H9 (cell line): ENCODE measurements around the gene FAM83F. TPM values are rescaled to one million over a fixed set of nuclear protein-coding genes. Genes with fewer than 3 reads are reported as not detected.

ENCODE experiments used
- DNase-seq: peaks from one replicate; pipeline ENCODE4 v3.0.0-alpha.2; 2017
- H2AFZ ChIP-seq: one replicate; pipeline ENCODE4 v1.6.1; 2013; ENCODE audit warnings: mild to moderate bottlenecking, low read length, control low read depth, moderate library complexity
- H2AK5ac ChIP-seq: 2 replicates; pipeline ENCODE4 v1.6.1; 2013; ENCODE audit warnings: low read length, control low read depth, mixed read lengths; ENCODE audit not compliant: insufficient read length
- H2BK120ac ChIP-seq: one replicate; pipeline ENCODE4 v1.6.1; 2013; ENCODE audit warnings: low read depth, mild to moderate bottlenecking, low read length, control low read depth, inconsistent platforms; ENCODE audit not compliant: poor library complexity, severe bottlenecking
- H2BK12ac ChIP-seq: 2 replicates; pipeline ENCODE4 v1.6.1; 2013; ENCODE audit warnings: low read length, control low read depth, mixed read lengths, low read depth; ENCODE audit not compliant: insufficient read length
- H2BK15ac ChIP-seq: 2 replicates; pipeline ENCODE4 v1.6.1; 2013; ENCODE audit warnings: low read depth, low read length, control low read depth
- H2BK20ac ChIP-seq: one replicate; pipeline ENCODE4 v1.6.1; 2013; ENCODE audit warnings: low read depth, mild to moderate bottlenecking, low read length, control low read depth, inconsistent platforms; ENCODE audit not compliant: poor library complexity, severe bottlenecking
- H2BK5ac ChIP-seq: 2 replicates; pipeline ENCODE4 v1.6.1; 2013; ENCODE audit warnings: low read length, control low read depth, mixed read lengths; ENCODE audit not compliant: insufficient read length
- H3K14ac ChIP-seq: 2 replicates; pipeline ENCODE4 v1.6.1; 2013; ENCODE audit warnings: low read length, control low read depth; ENCODE audit not compliant: insufficient read depth
- H3K18ac ChIP-seq: 2 replicates; pipeline ENCODE4 v1.6.1; 2013; ENCODE audit warnings: low read depth, mild to moderate bottlenecking, mixed read lengths, low read length, control low read depth; ENCODE audit not compliant: insufficient read length
- H3K23ac ChIP-seq: 2 replicates; pipeline ENCODE4 v1.6.1; 2013; ENCODE audit warnings: low read length, control low read depth, mixed read lengths, low read depth; ENCODE audit not compliant: insufficient read length
- H3K23me2 ChIP-seq: 2 replicates; pipeline ENCODE4 v1.6.1; 2013; ENCODE audit warnings: low read depth, mild to moderate bottlenecking, mixed read lengths, low read length, control low read depth; ENCODE audit not compliant: insufficient read length, poor library complexity, severe bottlenecking
- H3K27ac ChIP-seq: 2 replicates; pipeline ENCODE4 v1.5.1; 2013; ENCODE audit warnings: low read length, control low read depth, mixed read lengths, low read depth; ENCODE audit not compliant: insufficient read length
- H3K27me3 ChIP-seq: 2 replicates; pipeline ENCODE4 v1.6.1; 2013; ENCODE audit warnings: low read length, control low read depth, inconsistent platforms; ENCODE audit not compliant: insufficient read depth
- H3K4ac ChIP-seq: 2 replicates; pipeline ENCODE4 v1.6.1; 2013; ENCODE audit warnings: low read depth, mild to moderate bottlenecking, control low read depth, inconsistent platforms, low read length, moderate library complexity
- H3K4me1 ChIP-seq: 2 replicates; pipeline ENCODE4 v1.6.1; 2013; ENCODE audit warnings: low read length, control low read depth, inconsistent platforms; ENCODE audit not compliant: insufficient read depth
- H3K4me2 ChIP-seq: 2 replicates; pipeline ENCODE4 v1.6.1; 2013; ENCODE audit warnings: low read length, control low read depth, mixed read lengths; ENCODE audit not compliant: insufficient read length, insufficient read depth
- H3K56ac ChIP-seq: 2 replicates; pipeline ENCODE4 v1.6.1; 2013; ENCODE audit warnings: low read depth, mild to moderate bottlenecking, mixed read lengths, low read length, control low read depth; ENCODE audit not compliant: insufficient read length
- H3K79me1 ChIP-seq: 2 replicates; pipeline ENCODE4 v1.6.1; 2013; ENCODE audit warnings: low read depth, mild to moderate bottlenecking, moderate library complexity, low read length, control low read depth, inconsistent platforms; ENCODE audit not compliant: insufficient read depth, poor library complexity, severe bottlenecking
- H3K79me2 ChIP-seq: 2 replicates; pipeline ENCODE4 v1.6.1; 2013; ENCODE audit warnings: low read length, control low read depth, inconsistent platforms; ENCODE audit not compliant: insufficient read depth
- H3K9ac ChIP-seq: 2 replicates; pipeline ENCODE4 v1.6.1; 2013; ENCODE audit warnings: low read length, control low read depth, mixed read lengths; ENCODE audit not compliant: insufficient read length; ENCODE audit errors: extremely low read depth
- H3K9me3 ChIP-seq: one replicate; pipeline ENCODE4 v1.6.1; 2013; ENCODE audit warnings: low read depth, low read length, inconsistent platforms; ENCODE audit not compliant: control insufficient read depth
- H3T11ph ChIP-seq: one replicate; pipeline ENCODE4 v1.6.1; 2013; ENCODE audit warnings: mild to moderate bottlenecking, low read length, control low read depth, inconsistent platforms
- H4K20me1 ChIP-seq: one replicate; pipeline ENCODE4 v1.6.1; 2013; ENCODE audit not compliant: control insufficient read depth, insufficient read length, insufficient read depth
- H4K5ac ChIP-seq: 2 replicates; pipeline ENCODE4 v1.6.1; 2013; ENCODE audit warnings: low read depth, mild to moderate bottlenecking, mixed read lengths, low read length, control low read depth; ENCODE audit not compliant: insufficient read length
- H4K8ac ChIP-seq: replicated peaks from 2 replicates; pipeline ENCODE4 v1.6.1; 2013; ENCODE audit warnings: low read length, control low read depth, mixed read lengths, low read depth; ENCODE audit not compliant: insufficient read length
- H4K91ac ChIP-seq: 2 replicates; pipeline ENCODE4 v1.6.1; 2013; ENCODE audit warnings: low read depth, mild to moderate bottlenecking, moderate library complexity, mixed read lengths, low read length, control low read depth; ENCODE audit not compliant: insufficient read length
- H3K27ac Mint-ChIP-seq, 3 experiments: 2 replicates in 2 of 3; 3 replicates in 1 of 3; pipeline ENCODE4 v1.8.0; 2020 to 2021; ENCODE audit warnings: mixed read lengths in 3 of 3, mild to moderate bottlenecking in 1 of 3, moderate library complexity in 1 of 3
- H3K27me3 Mint-ChIP-seq: 2 replicates; pipeline ENCODE4 v1.8.0; 2021; ENCODE audit warnings: low read depth, mild to moderate bottlenecking, moderate library complexity, mixed read lengths
- H3K36me3 Mint-ChIP-seq, 3 experiments: 2 replicates in 2 of 3; 3 replicates in 1 of 3; pipeline ENCODE4 v1.8.0; 2020 to 2021; ENCODE audit warnings: low read depth in 3 of 3, mixed read lengths in 3 of 3; ENCODE audit not compliant: insufficient read depth in 1 of 3
- H3K4me1 Mint-ChIP-seq, 2 experiments: 2 replicates each; pipeline ENCODE4 v1.8.0; 2020; ENCODE audit warnings: mixed read lengths in 2 of 2
- H3K4me3 Mint-ChIP-seq, 2 experiments: 2 replicates in 1 of 2; 3 replicates in 1 of 2; pipeline ENCODE4 v1.8.0; 2020 to 2021; ENCODE audit warnings: mild to moderate bottlenecking in 2 of 2, mixed read lengths in 2 of 2, moderate library complexity in 1 of 2
- H3K9me3 Mint-ChIP-seq, 2 experiments: 2 replicates in 1 of 2; 3 replicates in 1 of 2; pipeline ENCODE4 v1.8.0; 2020; ENCODE audit warnings: mild to moderate bottlenecking in 2 of 2, mixed read lengths in 2 of 2, moderate library complexity in 1 of 2
- CTCF ChIP-seq: fragments of 200-600 bp; sonication (generic); conservative IDR thresholded peaks from 3 replicates; pipeline ENCODE4 v1.8.0; 2021; ENCODE audit warnings: antibody characterized with exemption, mild to moderate bottlenecking
- WGBS: extraction: QIAGEN DNeasy Blood & Tissue Kit; methylation state at CpG from one replicate; pipeline ENCODE4 v1.1.7; 2013; ENCODE audit warnings: missing lambda C conversion rate, low lambda C conversion rate, mixed read lengths; ENCODE audit not compliant: insufficient read length; ENCODE audit errors: extremely low coverage; 5-methylcytosine and 5-hydroxymethylcytosine counted together
- total RNA-seq: library from RNA; stranded (reverse); gene quantifications from 2 replicates; pipeline ENCODE4 v1.2.1, GENCODE V29; 2021

FAM83F gene
- total RNA-seq, 1 experiment from 2014 or later, result 17.4 TPM

- H3K23me2 ChIP-seq, result peaks cover 13% of the 10 kb centered on the region
- H4K91ac ChIP-seq, result no peak overlapping the region
- H3K79me1 ChIP-seq, result peaks cover 6% of the 10 kb centered on the region
- H3K27me3 ChIP-seq, result no peaks in the 10 kb centered on the region
- no peak overlapping the region for H3K23ac ChIP-seq
- peaks cover 77 to 81% of the 10 kb centered on the region in 2 experiments for H3K4me1 Mint-ChIP-seq
- H2BK15ac ChIP-seq, result no peak overlapping the region
- no peak overlapping the region for H2BK5ac ChIP-seq
- H3K4me3 Mint-ChIP-seq, result peak overlapping the region; percentile 51 to 70
- no peak overlapping the region for H3K4ac ChIP-seq
- H3K36me3 Mint-ChIP-seq, result peaks cover 10 to 14% (median 11%) of the 10 kb centered on the region in 3 experiments; a peak in 6 of 7 replicates
- no peak overlapping the region for H3K9ac ChIP-seq
- no CpG with 5 or more reads among the region's 11 CpGs for WGBS
- peaks cover 15% of the 10 kb centered on the region for H3K27me3 Mint-ChIP-seq
- H3K14ac ChIP-seq, result no peak overlapping the region
- H3K9me3 Mint-ChIP-seq, result no peaks in the 10 kb centered on the region
- peaks cover 19% of the 10 kb centered on the region for H3K4me1 ChIP-seq
- peak overlapping the region; percentile 11 for H3K4me2 ChIP-seq
- H3K27ac ChIP-seq, result no peak overlapping the region
- no peak overlapping the region for H2AK5ac ChIP-seq
- no peak overlapping the region for H3T11ph ChIP-seq
- no peak for TF ChIP-seq CTCF
- H4K8ac ChIP-seq, result no peak overlapping the region
- DNase-seq, result peak; percentile 85
- no peaks in the 10 kb centered on the region for H3K9me3 ChIP-seq
- H3K79me2 ChIP-seq, result peaks cover 9% of the 10 kb centered on the region; the same call in 1 of the 2 replicates
- H3K27ac Mint-ChIP-seq, result peak overlapping the region; percentile 93 to 95 (median 93)
- H4K20me1 ChIP-seq, result no peaks in the 10 kb centered on the region
- no peak overlapping the region for H2BK12ac ChIP-seq
- H3K56ac ChIP-seq, result no peak overlapping the region
- H4K5ac ChIP-seq, result no peak overlapping the region
- no peak overlapping the region for H3K18ac ChIP-seq
- H2BK20ac ChIP-seq, result no peak overlapping the region
- H2AFZ ChIP-seq, result no peak overlapping the region
- no peak overlapping the region for H2BK120ac ChIP-seq
These were observed 3.4 kb downstream of the FAM83F start for GRCh38 chr22:39997939-39998726.
